NOMO-1 treated with dmso at 0.1 percent for 144 hours (cell line): ENCODE measurements around the gene SYT2.
"Not testable (repeated sequence)": the region's sequence is repeated elsewhere in the genome, so short reads cannot be mapped to it uniquely, and the experiment has no call there.

Source experiments
- DNase-seq: peaks from one replicate; lab custom pipeline; 2025; ENCODE audit not compliant: unreplicated experiment; lab: John Stamatoyannopoulos, UW

SYT2 gene

DNA sequence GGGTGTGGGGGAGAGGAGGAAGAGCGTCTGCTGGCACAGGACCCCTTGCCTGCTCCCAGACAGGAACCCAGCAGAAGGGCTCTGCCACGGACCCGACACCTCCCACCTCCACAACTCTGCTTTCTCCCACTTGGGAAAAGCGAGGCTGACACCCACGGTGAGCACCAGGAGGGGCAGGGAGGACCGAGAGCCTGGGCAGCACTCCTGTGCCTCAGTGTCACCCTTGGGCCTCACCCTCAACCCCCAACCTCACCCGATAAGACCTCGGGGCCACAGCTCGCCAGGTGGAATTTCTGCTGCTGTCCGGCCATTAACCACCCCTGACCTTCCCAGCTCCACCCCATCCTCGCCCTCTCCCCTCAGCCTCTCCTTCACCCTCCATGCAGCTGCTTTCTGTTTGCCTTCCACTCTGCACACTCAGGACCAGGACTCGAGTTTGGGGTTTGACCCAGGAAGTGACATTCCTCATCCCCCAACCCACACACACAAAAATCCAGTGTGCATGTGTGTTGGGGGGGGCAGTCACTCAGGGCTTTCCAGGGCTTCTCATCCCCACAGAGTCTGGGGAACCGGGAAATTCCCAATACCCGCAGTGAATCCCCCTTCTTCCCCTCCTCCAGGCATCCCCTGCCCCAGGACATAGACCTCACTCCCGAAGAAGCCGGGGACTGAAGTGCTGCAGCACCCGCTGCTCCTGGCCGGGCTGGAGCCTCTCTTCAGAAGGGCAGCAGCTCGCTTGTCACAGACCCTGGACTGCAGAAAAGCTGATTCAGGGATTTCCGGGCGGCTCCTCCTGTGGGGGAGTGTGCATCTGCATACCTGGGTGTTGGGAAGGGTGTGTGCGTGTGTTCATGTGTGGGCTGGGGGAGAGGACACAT lies 65.8 kb downstream of the SYT2 start:
- no peak for DNase-seq

DNA sequence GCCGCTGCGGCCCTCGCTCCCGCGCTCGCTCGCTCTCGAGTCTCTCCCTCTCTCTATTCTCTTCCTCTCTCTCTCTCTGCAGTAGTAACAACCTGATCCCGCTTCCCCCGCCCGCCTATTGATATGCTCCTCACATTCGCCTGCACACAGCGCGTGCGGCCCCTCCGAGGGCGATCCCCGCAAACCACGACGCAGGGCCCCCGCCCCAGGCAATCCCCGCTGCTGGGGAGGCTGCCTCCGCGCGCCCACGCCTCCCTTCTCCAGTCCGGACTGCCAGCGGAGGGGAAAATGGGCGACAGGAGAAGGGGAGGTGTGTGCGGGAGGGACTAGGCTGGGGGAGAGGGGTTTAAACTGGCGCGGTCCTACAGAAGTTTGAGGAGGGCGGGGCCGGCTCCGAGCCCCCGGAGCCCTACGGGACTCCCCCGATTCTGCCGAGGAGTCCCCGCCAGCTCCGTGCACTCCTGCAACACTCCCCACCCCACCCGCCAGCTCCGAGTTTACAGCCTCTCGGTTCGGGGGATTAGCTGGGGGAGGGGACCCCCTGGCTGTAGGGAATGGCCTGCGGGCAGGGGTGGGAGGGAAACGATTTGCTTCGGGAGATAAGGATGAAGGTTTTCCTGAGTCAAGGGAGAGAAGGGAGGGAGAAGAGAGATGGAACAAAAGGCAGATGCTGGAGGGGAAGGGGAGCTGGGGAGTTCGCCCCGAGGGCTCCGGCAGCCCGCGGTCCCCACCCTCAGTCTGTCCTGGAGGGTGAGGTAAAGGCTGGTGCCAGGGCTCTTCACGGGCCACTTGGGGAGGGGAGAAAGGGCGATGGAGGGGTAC lies 66.6 kb downstream of the SYT2 start:
- DNase-seq = no peak

DNA sequence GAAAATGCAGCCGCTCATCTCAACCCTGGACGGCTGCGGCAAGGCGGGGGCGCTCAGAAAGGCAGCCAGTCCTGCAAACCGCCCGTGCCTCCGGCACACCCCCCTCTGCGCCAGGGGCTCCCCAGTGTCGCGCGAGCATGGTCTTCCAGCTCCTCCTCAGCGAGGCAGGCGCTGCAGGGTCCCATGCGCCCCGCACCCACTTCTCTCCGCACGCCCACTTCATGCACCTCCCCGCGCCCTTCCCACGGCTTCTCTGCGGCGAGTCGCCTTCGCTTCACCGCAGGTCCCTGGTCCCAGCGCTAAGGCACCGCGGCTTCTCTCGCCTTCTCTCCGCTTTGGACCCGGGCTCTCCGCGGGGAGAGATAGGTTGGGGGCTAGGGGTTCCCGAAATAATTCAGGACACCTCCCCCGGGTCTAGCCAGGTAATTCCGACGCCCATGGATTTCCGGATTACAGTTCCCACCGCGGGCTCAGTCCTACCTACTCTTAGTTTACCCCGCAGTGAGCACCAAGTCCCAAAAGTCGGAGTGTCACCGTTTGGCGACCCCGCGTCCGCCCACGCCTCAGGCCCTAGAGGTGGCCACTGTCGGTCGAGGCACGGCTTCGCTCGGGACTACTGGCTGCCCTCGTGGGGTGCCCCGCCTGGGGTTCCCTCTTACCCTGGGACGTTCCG lies 67.5 kb downstream of the SYT2 start:
- DNase-seq = no peak

DNA sequence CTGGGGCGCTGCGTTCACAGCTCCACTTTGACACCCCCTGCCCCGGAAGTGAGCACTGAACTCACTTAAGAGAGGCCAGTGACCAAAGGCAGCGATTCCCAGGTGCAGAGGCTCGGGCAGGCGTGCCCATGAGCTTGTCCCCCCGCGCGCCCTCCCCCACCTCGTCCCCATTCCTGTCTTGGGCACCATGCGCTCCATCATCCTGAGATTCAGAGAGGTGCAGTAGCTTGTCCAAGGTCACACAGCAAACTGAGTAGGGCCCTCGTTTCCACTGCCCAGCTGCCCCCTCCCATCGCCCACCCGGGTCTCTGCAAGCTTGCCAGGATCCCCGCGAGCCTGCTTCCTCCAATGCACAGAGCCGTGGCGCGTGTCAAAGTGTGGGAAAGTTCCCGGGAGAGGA lies 68.0 kb downstream of the SYT2 start:
- no peak for DNase-seq

DNA sequence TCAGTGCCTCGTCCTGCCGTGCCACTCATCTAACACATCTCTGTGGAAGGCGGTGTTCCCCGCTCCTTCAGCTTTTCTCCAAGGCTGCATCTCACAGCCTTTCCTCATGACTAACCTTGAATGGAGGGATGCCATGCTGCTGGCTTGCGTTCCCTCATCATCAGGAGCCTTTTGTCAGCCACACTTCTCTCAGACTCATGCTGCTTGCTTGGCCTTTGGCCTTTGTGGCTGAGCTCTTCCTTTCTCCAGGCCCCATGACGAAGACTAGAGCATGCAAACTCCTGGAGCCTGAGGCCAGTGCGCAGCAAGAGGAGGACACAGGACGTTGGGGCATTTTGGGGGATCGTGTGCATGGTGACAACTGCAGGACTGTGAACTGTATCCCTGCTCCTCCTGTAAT lies 70.8 kb downstream of the SYT2 start:
- DNase-seq = no peak

DNA sequence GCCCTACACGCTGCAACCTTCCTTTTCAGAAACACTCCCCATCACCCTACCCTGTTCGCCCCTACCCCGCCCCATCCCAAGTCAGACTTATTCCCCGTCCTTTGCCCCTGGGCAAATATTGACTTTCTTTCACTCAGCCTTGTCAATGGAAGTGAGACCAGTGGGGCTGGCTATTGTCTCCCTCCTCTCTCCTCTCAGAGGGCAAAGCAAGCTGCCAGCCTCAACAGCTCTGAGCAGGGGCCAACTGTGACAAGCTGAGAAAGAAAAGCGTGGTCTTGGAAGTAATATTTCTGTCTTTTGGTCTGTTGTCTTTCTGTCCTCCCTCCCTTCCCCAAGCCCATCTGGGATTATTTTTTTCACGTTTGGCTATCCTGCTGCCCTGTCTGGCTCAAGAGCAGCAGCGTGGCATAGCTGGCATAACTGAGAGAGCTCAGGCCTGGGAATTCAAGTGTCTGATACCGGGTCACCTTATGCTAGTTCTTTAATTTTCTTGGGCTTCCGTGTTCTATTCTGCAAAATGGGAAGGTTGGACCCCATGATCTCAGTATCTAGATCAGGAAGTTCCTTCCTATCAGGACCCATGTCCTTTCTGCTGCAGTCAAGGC lies 71.5 kb downstream of the SYT2 start:
- DNase-seq = not testable (repeated sequence)

DNA sequence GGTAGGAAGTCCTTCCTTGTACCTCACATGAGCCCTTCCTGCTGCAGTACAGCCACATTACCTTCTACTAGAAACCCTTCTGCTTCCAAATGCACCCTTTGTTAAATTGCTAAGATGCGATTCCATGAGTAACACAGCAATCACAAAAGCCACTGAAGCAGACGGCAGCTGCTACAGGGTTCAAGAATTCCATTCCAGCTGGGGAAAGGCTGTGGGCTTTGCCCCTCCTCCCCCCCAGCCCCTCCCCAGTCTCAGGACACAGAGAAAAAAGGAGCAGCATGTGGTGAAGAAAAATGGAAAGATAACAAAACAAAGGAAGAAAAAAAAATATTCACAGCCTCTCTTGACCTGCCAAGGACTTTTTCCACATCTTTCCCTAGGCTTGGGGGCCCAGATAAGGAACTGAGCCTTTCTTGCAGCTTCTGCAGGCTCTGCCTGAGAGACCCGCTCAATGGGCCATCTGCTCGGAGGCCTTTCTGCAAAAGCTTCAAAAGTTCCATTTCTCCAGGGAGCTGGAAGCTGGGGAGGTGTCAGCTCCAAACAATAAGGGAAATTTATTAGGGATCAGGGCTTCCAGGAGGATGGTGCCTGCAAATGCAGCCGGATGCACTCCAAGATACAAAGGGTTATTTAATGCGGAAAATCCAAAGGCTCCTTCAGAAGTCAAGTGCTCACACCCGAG lies 72.1 kb downstream of the SYT2 start:
- DNase-seq = no peak

DNA sequence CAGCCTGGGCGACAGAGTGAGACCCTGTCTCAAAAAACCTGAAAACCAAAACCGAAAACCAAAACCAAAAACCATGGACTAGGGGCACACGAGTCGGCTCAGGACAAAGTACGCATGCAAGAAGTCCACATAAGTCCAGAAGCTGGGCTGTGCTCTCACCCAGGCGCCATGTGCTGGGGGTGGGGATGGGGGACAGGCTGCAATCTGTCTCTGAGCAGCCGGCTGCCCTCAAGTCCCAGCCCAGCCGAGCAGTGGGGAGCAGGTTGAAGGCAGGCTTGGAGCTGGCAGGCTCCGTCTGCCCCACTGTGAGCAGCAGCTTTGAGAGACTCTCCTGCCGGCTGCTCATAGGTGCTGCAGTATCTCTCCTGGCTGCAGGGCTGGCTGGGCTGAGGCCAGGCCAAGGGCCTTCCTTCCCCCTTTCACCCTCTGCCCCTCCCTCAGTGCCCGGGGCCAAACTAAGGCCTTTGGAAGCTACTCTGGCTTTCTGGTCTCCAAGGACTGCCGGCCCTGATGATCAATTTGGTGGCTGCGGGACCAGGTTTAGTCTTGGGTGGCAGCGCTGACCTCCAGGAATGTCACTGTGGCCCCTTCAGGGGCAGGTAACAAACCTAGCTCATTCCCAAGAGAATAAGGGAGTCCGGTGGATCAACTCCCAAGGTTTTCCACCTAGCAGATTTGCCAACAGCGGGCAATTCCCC lies 72.8 kb downstream of the SYT2 start:
- not testable (repeated sequence) for DNase-seq

DNA sequence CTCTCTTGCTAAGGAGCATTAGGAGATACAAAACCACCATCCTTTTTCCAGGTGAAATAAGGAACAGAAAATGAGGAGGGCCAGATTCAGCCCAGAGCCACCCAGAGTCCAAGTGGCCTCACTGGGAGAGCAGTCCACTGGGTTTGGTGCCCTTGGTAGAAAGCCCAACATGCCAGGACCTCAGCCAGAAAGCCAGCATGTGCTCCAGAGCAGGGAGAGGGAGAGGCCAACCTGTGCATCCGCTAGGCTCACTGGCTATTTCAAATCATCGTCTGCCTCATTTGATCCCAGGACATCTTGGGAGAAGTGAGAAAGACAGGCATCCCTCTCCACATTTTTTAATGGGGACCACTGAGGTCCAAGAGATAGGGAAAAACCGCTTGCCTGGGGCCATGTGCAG lies 74.1 kb downstream of the SYT2 start:
- not testable (repeated sequence) for DNase-seq

DNA sequence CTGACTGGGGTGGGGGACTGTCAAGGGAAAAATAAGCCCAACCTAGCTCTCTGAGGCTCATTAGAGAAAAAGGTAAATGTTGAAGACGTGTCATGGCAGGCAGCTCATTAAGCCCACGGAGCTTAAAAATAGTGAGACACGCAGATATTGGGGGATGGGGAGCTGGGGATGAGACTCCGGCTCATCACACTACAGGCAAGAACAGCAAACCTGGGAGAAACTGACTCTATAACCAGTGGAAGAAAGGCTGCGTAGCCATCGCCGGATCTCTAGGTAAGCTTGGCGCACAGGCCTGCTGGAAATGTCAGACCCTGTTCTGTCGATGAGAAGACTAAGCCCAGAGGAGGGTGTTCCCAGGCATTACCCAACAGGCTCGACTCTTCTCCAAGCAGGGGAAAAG lies 78.0 kb downstream of the SYT2 start:
- no peak for DNase-seq

DNA sequence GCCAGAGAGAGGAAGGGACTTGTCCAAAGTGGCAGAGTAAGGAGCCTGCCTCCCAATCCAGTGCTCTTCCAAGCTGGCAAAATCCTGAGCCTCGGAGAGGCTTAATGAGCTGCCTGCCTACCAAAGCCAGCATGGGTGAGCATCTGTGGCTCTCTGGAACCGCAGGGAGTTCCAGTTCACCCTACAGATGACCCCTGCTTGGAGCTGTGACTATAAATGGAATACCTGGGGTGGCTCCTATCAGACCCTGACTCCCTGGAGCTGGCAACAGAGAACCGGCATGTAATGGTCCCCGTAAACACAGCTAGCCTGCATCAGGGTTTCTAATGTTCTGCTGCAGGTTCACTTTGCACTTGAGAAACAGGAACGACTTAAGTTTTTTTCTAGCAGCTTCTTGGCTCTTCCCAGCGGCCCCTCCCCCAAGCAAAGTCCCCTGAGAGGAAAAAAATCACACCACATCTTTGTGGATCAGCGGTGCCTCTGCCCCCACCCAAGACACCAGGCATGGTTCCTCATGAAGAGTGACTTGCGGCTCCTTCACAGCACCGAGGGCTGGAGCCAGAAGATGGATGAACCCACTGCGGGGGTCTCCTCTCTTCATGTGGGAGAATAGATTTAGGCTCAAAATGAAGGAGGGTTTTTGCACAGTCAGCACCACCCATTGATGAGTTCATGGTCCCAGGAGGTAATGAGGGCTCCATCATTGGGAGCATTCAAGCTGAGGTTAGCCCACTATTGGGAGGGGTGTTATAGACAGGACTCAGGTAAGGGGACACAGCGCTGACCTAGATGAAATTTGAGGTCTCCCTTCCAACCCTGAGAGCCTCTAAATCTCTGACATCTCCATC lies 79.0 kb downstream of the SYT2 start:
- no peak for DNase-seq

DNA sequence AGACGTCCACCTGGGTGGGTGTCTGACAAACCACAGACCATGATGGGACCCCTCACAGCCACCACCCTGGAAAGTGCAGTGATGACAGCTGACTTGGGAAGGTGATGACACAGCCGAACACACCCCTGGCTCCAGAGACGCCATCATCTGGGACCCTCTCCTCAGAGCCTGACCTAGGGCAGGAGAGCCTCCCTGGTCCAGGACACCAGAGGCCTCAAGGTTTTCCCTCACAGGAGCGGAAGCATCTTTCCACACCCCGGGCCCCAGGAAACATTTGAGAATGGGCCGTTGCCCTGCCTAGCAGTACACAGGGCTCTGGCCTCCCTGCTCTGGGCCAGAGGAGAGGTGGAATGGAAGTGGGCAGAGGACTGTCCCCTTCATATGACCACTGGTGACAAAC lies 79.7 kb downstream of the SYT2 start:
- no peak for DNase-seq

DNA sequence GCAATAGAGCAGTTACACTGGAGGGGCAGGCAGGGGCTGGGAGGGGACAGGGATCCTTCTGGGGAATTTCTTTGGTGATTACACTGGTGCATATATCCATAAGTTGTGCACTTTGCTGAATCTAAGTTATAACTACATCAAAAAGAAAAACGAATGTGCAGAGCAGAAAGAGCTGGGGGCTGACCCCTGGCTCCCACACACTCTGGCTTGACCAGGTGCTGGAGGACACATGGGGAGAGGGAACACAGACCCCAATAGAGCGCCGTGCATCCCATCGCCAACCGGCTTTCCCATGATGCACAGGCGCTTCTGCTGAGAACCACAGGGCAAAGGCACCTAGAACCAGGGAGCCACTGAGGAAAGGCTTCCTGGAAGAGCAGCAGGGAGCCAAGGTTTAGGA lies 80.2 kb downstream of the SYT2 start:
- DNase-seq = not testable (repeated sequence)

DNA sequence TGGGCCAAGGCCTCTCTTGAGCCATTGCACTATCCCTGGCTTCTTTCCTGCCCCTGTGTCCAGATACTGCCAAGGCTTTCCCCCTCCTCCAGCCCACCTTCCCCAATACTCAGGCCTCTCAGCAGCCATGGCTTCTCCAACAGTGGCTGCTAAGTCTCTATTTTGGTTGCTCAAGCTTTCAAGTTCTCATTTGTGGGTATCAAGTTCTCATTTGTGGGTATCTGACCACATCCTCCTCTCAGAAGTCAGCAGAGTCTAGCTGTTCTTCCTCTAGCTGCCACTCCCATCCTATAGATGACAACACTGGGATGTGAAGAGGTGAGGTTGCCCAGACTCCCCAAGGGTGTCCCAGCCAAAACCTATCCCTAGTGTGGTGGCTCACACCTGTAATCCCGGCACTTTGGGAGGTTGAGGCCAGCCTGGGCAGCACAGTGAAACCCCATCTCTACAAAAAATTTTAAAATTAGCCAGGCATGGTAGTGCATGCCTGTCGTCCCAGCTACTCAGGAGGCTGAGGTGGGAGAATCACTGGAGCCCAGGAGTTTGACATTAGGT lies 80.9 kb downstream of the SYT2 start:
- DNase-seq = peak; percentile 17

DNA sequence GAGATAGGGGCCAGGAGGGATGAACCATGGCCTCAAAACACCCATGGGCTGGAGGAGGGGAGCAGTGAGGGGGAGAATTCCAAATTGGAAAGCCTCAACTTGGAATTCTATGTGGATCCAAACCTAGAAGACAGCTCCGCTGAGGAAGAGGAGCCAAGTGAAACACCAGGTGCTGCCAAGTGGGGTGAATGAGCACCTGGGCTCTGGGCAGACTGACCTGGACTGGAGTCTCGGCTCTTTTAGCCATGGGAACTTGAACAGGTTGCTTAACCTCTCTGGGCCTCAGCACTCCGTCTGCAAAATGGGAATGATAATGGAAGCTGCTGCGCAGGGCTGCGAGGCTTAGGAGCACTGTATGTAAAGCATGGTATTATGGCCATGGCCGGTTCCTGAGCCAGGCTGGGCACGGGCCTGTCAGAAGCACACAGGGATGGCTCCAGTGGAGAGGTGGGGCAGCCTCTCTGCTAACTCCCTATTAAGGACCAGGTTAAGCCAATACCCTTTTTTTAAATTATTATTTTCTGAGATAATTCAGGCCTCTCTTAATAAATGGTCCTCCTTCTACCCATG lies 81.5 kb downstream of the SYT2 start:
- DNase-seq = no peak

DNA sequence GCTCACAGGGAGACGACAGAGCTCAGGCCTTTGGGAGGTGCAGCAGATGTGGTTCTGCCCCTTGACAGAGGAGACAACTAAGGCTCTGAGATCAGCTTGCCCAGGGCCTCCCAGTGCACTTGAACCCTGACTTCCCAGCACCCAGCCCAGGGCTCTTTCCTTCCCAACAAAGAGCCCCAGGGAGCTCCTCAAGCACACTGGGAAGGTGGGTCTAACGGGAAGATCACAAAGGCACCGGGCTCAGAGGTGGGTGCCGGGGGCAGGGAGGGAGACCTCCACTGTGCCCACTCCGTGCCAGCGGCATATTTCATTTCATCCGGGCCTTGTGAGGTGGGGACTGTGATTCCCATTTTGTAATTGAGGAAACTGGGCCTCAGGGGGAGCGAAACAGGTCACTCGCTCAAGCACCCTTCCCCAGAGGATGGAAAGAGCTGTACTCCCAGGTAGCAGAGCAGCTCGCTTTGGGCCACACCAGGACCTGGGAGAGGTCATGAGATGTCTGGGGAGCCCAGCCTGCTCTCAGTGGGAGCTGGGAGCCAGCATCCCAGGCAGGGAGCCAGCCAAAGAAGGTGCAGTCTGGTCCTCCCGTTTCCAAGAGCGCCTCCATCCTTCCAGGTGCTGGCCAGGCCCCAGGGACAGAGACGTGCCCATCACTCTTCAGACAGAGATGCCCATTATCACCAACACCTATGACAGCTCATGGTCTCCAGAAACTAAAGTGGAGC lies 82.3 kb downstream of the SYT2 start:
- DNase-seq = no peak

DNA sequence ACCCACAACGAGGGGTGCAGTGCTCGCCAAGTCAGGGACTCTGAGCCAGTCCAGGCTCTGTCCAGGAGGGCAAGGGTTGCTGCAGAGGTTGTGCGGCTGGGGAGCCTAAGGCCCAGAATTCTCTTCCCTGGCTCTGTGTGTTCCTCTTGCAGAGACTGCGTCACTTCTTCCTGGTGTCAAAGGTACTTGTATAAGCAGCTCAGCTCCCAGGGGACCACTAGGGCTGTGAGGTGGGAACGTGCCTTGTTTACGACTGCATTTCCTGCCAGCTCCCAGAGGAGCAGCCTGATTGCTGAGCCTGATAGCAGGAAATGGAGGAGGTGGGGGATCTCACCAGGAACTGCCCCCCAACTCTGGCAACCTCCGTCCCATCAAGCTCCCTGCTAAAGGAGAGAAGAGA lies 83.2 kb downstream of the SYT2 start:
- DNase-seq = not testable (repeated sequence)
